Thoracic aorta (tissue), 2 donors: ENCODE results near the gene USP3. TPM values are rescaled to one million over a fixed set of nuclear protein-coding genes. Genes with fewer than 3 reads are reported as not detected.

Source experiments
- ATAC-seq: fragments of 150-250 bp; one replicate; pipeline ENCODE4 v1.8.0; 2017; ENCODE audit warnings: low read depth; ENCODE audit not compliant: insufficient number of reproducible peaks, low FRiP score
- DNase-seq: peaks from one replicate; pipeline ENCODE4 v3.0.0-alpha.2; 2020; ENCODE audit warnings: low spot score
- H3K27ac ChIP-seq, 2 donors: fragments of 200-600 bp; sonication (generic); 1 replicate in 1 of 2; 2 replicates in 1 of 2; pipeline ENCODE4 v1.5.1; 2016; ENCODE audit warnings: mild to moderate bottlenecking in 2 of 2, moderate library complexity in 2 of 2
- H3K27me3 ChIP-seq: fragments of 200-600 bp; sonication (generic); replicated peaks from 2 replicates; pipeline ENCODE4 v1.6.0; 2016; ENCODE audit warnings: mild to moderate bottlenecking; ENCODE audit not compliant: insufficient read depth
- H3K36me3 ChIP-seq: fragments of 200-600 bp; sonication (generic); one replicate; pipeline ENCODE4 v1.5.1; 2016
- H3K4me1 ChIP-seq, 2 donors: fragments of 200-600 bp; sonication (generic); 1 replicate in 1 of 2; 2 replicates in 1 of 2; pipeline versions ENCODE4 v1.5.1 to v1.6.0; 2016; ENCODE audit warnings: low read depth in 2 of 2, mild to moderate bottlenecking in 1 of 2; ENCODE audit not compliant: control insufficient read depth in 1 of 2
- H3K4me3 ChIP-seq: fragments of 200-600 bp; sonication (generic); 2 replicates; pipeline ENCODE4 v1.5.1; 2016; ENCODE audit warnings: mild to moderate bottlenecking
- H3K9me3 ChIP-seq: fragments of 200-600 bp; sonication (generic); 2 replicates; pipeline ENCODE4 v1.5.1; 2016
- total RNA-seq, 2 donors: library from RNA; depleted of rRNA; stranded (reverse); fragments of >200 nt; gene quantifications; one replicate each; pipeline versions ENCODE4 v1.1.0 to v1.2.3, GENCODE V29; 2016
- TF ChIP-seq, protein P1 (sequence below): fragments of 200-600 bp; sonication (generic); IDR thresholded peaks from one replicate; pipeline ENCODE4 v1.5.1; 2019; ENCODE audit warnings: antibody characterized with exemption

USP3 gene
- total RNA-seq, 2 donors from 2014 or later, result 37.8 to 54.4 TPM

DNA sequence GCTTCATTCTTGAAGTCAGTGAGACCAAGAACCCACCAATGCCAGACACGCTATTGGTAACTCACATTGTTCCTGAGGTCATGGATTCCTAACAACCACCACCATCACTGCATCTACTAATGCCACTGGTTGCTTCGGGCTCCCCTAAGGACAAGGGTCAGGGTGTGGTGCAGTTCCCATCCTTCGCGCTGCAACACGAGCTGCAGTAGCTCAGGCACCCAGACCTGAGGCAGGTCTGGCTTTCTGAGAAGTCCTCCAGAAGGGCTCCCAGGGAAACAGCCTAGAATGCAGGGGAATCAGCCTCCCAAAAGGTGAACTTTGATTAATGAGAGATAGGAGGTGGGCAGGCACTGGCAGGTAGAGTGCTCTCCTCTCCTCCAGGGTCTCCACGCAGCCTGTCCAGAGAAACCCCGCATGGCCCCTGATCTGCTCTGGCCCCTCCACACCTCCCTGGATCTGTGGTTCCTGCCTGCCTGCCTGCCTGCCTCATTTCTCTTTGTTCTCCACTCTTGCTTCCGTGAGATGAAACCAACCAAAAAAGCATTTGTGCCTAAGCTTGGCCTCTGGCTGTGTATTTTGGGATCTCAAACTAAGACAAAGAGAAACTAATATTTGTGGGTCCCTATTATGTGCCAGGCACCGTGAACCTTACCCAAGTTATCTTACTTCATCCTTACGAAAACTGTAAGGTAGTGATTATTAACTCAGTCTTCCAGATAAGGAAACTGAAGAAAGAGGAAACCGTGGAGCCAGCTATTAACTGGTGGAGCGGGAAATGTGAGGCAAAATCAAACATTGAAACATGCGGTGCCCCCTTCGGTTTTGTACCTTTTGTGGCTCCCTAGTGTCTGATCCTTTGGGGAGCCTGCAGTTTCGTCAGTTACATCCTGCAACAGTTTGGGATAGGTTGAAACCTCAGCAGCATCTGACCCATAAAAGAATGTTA lies 43.9 kb upstream of the USP3 start:
- H3K9me3 ChIP-seq, result no peaks in the 10 kb centered on the region
- H3K4me3 ChIP-seq, result no peak overlapping the region
- DNase-seq (no peak), ATAC-seq (no peak)
- H3K4me1 ChIP-seq, result peaks cover 16 to 29% of the 10 kb centered on the region in 2 donors
- H3K27ac ChIP-seq, result no peak overlapping the region
- H3K36me3 ChIP-seq, result no peaks in the 10 kb centered on the region
- H3K27me3 ChIP-seq, result no peaks in the 10 kb centered on the region
- TF ChIP-seq, protein P1, sequence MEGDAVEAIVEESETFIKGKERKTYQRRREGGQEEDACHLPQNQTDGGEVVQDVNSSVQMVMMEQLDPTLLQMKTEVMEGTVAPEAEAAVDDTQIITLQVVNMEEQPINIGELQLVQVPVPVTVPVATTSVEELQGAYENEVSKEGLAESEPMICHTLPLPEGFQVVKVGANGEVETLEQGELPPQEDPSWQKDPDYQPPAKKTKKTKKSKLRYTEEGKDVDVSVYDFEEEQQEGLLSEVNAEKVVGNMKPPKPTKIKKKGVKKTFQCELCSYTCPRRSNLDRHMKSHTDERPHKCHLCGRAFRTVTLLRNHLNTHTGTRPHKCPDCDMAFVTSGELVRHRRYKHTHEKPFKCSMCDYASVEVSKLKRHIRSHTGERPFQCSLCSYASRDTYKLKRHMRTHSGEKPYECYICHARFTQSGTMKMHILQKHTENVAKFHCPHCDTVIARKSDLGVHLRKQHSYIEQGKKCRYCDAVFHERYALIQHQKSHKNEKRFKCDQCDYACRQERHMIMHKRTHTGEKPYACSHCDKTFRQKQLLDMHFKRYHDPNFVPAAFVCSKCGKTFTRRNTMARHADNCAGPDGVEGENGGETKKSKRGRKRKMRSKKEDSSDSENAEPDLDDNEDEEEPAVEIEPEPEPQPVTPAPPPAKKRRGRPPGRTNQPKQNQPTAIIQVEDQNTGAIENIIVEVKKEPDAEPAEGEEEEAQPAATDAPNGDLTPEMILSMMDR, result no peak

DNA sequence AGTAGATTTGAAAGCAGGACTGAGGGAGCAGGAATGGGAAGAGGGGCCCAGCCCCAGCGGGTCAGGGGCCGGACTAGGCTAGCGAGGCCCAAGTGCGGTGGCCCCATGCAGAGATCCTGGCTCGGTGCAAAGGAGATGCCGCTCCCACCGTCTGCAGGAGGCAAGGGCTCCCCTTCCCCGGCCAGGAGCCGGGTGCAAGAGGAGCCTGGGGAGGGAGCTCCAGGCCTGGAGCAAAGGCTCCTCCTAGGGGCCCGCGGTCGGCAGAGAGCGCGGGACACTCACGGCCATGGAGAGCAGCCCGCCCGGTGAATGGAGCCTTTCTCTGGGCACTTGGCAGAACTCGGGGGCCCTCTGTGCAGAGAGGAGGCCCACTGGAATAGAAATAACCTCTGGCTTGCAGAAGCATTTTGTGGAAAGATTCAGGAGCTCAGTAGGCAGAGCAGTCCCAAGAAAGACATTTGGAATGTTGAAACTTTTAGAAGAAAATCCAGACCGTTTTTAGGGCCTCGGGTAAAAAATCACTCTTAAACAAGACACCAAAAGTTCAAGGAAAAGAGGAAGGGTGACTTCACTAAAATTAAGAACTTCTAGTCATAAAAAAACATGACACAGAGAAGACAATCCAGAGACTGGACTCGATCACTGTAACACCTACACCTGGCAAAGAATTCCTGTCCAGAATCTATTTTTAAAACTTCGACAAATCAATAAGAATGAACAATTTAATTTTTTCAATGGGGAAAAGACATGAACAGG lies 43.0 kb upstream of the USP3 start:
- H3K9me3 ChIP-seq, result no peaks in the 10 kb centered on the region
- TF ChIP-seq, protein P1, result no peak
- H3K4me1 ChIP-seq, result peaks cover 16 to 30% of the 10 kb centered on the region in 2 donors
- no peaks in the 10 kb centered on the region for H3K36me3 ChIP-seq
- peak overlapping the region in 1 of 2 donors; percentile 12 for H3K27ac ChIP-seq
- DNase-seq (no peak), ATAC-seq (no peak)
- no peak overlapping the region for H3K4me3 ChIP-seq
- H3K27me3 ChIP-seq, result no peaks in the 10 kb centered on the region

DNA sequence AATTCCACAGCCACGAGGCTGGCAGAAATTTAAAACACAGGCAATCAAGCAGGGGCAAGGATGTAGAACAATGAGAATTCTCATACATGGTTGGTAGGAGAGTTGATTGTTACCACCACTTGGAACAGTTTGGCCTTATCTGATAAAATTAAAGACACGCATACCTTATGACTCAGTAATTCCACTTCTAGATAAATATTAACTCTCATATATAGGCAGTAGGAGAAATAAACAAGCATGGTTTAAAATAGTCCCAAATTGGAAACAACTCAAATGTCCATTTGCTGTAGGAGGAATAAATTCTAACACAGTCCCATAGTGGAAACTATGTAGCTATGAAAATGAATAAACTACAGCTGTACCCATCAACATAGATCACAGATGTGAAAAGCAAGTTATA lies 42.3 kb upstream of the USP3 start:
- ATAC-seq, result no peak
- H3K27ac ChIP-seq, result peak overlapping the region in 1 of 2 donors; percentile 12

DNA sequence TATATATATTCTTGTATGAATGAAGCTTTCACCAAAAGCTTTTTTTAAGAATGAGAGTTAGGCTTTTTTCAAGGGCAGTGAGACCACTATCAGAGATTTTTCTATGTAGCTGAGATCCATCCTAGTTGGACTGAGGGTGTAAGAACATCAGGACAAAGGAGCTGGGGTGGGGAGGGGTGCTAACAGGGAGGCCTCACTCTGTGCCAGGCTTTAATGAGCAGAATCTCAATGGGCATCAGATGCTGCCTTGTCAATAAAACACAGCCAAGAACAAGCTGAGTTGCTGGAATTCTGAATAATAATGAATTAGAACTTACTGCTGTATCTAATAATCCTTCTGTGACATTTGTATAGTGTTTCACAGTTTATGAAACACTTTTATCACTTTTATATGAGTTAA lies 41.4 kb upstream of the USP3 start:
- H3K27ac ChIP-seq, result no peak overlapping the region
- TF ChIP-seq, protein P1, result no peak

More for the DNA sequence above, 42.3 kb upstream of the USP3 start:
- Histone ChIP-seq H3K4me3 (no peak overlapping the region), H3K4me1 (peaks cover 19 to 30% of the 10 kb centered on the region in 2 donors), H3K36me3 (no peaks in the 10 kb centered on the region), H3K27me3 (no peaks in the 10 kb centered on the region), H3K9me3 (no peaks in the 10 kb centered on the region)
- TF ChIP-seq, protein P1, result no peak
- DNase-seq, result no peak

DNA sequence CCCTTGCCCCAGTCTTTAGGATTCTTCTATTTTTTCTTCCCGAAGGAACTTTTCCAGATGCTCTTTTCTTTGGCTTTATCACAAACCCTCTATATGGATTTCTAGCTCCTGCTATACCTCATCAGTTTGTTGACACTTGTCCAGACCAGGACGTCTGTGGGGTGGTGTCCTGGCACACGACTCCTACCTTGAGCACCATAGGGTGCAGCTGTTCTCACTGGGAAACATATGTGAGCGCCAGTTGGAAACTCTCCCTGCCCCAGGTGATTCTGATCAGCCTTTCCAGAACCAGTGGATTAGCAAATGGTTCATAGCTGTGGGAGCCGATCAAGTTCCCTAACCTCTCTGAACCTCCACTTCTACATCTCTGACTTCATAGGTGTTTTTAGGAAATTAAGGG lies 40.6 kb upstream of the USP3 start:
- ATAC-seq (no peak), DNase-seq (no peak)
- Histone ChIP-seq H3K27ac (no peak overlapping the region), H3K4me1 (peaks cover 19 to 30% of the 10 kb centered on the region in 2 donors), H3K36me3 (no peaks in the 10 kb centered on the region), H3K27me3 (no peaks in the 10 kb centered on the region), H3K9me3 (no peaks in the 10 kb centered on the region), H3K4me3 (no peak overlapping the region)
- TF ChIP-seq, protein P1, result no peak

More for the DNA sequence above, 41.4 kb upstream of the USP3 start:
- Histone ChIP-seq H3K36me3 (no peaks in the 10 kb centered on the region), H3K4me3 (no peak overlapping the region), H3K9me3 (no peaks in the 10 kb centered on the region), H3K27me3 (no peaks in the 10 kb centered on the region), H3K4me1 (peaks cover 19 to 30% of the 10 kb centered on the region in 2 donors)
- no peak for DNase-seq
- no peak for ATAC-seq
